ENCODE results near the gene SLC1A1.

- TF ChIP-seq POLR2A (IDR thresholded peaks at IDR 0.05) (no peak), CTCF (IDR thresholded peaks at IDR 0.05) (no peak)
These were observed 10.9 kb downstream of the SLC1A1 start for GRCh38 chr9:4501147-4501507.

Data from uterus (tissue), 2 donors.